ENCODE results near the gene TFB1M.

TFB1M gene

DNA sequence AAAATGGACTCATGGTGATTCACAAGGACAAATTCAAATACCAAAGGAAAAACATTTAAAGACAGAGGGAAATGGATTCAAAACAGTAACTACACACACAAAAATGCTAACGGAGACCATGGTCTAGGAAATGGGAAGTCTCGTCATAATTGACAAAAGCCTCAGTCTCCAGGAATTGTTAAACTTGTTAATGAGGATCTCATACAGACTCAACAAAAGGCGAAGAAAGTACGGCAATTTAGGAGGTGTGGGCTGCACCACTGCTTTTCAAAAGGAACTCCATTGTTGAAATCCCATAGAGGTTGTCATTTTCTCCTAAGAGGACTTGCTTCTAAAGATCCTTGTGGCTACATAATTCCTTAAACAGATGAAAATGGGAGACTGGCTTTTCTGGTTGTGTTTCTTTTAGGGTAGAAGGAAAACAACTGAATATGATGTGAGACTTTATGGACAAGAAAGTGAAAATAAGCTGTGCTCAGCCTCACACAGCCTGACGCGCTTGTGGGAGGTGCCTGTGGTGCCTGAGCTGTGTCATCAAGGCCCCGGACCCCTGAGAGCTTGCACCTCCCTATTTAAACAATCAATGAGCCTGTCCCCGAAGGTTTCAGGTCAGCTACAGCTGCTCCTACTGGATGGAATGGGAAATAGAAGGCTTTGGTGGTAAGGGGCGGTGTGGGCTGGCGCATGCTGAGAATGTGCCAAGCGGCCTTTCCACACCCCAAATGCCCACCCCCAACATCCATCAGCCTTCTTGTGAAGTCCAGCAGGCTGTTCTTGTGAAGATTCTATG is 53.0 kb downstream of the TFB1M start:
- no peak for DNase-seq

DNA sequence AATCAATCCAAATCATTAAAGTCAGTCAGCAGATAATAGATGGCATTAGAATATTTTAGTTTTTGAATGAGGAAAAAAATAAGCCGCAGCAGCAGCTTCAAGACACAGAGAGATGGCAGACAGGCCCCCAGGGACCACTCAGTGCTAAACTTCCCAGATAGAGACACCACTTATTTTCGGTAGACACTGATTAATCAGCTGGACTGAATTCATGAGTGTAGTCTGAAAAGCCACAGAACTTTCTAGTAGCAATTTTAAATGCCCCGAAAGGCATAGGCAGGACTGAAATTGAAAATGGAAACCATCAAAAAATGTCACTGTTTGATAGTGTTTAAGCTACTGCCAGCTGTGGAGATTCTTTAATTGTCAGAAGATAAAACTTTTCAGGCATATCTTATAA is 53.6 kb downstream of the TFB1M start:
- no peak for DNase-seq

DNA sequence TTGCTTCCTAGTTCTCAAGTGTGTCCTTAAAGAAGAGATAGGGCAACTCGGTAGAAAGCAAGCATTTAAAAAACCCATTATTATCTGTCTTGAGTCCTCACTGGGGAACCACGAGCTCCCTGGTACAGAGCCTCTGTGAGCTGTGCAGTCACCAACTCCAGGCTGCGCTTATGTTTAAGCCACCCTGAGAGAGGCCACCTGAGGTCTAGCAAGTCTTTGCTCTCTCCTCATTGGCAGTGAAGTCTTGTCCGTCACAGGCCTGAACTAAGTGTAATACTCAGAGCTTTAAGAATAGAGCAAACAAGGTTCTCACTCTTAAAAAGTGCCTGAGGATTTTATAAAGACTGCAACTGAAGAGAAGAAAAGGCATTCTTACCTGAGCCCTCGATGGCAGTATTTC is 54.4 kb downstream of the TFB1M start:
- no peak for DNase-seq

DNA sequence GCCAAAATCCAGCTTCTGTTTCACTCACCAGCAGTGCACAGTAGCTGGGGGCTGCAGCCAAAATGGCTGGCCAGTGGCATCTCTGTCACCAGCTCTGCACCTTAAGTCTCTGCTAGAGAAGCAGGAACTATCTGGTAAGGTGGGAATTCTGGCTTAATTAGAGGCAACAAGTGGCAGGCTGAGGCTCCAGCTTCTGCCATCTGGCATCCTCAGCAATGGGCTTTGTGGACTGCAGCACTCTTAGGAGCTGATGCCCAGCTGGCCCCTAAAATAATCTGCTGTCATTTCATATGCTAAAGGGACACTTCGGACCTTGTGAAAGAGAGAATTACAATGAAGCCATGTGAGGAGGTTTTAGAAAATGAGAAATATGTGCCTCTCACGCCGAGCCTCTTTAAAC is 55.1 kb downstream of the TFB1M start:
- DNase-seq, result no peak

DNA sequence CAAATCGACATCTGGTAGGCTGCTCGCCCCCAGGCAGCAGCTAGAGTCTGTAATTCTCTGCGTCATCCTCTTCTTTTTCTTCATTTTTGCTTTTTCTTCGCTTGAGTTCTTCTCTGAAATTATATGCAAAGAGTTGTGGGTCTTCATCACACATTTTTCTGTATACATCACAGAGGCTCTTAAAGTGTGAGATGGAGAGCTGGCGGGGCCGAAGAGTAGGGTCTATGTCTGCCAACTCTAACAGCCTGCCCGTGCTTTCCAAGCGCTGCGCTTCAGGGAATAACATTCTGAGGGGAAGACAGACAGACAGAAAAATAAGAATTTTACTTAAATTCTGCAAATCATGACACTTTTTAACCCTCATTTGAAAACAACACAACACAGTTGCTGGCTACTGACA is 56.5 kb downstream of the TFB1M start:
- no peak for DNase-seq

DNA sequence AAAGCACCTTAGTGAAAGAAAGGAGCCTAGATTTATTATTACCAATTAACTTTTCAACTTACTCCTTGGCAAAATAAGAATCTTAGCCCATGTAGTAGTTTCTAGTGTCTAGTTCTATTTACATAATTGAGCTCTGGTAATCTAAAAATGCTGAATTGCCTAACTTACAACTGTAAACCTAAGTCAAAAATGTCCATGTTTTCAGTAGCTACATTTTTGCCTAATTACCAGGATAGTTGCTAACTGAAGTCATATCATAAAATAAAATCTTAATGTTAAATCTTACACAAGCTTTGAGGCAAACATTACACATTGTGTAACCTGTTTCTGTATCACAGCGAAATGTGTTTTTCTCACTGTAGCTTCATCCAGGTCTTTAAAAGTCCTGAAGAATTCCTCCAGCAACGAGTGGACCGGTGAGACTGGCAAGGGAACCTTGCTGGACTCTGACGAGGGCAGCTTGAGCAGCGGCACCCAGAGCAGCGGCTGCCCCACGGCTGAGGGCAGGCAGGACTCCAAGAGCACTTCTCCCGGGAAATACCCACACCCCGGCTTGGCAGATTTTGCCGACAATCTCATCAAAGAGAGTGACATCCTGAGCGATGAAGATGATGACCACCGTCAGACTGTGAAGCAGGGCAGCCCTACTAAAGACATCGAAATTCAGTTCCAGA is 58.0 kb downstream of the TFB1M start:
- DNase-seq, result no peak

DNA sequence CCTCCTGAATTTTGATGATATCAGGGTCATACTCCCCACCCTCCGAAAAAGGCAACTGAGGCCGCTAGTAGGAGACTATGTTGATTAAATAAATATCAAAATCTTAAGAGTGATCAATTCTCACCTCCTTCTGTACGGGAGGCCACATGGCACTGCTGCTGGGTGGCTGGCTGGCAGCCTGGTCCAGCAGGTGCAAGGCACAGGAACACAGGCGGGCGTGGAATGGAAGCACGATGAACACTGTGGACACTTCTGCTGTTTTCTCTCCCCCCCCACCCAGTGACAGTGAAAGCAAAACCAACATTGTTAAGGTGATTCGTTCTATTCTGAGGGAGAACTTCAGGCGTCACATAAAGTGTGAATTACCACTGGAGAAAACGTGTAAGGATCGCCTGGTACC is 60.1 kb downstream of the TFB1M start:
- no peak for DNase-seq

DNA sequence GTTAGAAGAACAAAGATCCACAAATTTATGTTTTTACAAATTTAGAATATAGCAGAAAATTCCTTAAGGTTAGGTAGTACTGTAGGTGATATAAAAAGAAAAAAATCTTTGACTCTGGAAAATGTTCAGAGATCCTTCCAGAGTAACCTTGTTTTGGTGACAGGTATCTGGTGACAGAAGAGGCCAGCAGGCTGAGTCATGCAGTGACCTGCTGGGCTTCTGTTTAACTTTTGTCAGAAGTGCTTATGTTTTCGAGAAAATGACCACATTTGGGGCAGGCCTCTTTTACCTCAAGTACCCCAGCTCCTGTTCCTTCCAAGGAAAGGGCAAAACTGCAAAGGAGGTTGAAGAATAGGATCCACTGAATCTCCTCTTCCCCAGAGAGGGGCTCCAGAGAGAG is 60.9 kb downstream of the TFB1M start:
- DNase-seq, result no peak

DNA sequence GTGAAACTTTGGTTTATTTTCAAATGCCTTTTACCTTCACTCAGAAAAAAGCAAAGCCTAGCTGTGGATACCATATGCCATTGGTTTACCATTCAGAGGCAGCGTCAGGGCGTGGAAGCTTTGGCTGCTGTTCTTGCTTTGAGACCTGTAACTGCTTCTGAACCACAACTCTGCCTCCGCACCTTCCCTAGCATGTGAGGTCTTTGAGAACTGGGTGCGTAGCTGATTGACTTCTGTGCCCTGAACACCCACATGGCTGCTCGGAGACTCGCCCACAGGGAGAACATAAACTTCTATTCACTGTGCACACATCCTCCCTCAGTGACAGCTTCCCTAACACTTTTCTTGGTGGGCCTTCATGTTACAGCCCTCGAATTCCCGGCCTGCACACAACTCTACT is 61.7 kb downstream of the TFB1M start:
- DNase-seq, result no peak

DNA sequence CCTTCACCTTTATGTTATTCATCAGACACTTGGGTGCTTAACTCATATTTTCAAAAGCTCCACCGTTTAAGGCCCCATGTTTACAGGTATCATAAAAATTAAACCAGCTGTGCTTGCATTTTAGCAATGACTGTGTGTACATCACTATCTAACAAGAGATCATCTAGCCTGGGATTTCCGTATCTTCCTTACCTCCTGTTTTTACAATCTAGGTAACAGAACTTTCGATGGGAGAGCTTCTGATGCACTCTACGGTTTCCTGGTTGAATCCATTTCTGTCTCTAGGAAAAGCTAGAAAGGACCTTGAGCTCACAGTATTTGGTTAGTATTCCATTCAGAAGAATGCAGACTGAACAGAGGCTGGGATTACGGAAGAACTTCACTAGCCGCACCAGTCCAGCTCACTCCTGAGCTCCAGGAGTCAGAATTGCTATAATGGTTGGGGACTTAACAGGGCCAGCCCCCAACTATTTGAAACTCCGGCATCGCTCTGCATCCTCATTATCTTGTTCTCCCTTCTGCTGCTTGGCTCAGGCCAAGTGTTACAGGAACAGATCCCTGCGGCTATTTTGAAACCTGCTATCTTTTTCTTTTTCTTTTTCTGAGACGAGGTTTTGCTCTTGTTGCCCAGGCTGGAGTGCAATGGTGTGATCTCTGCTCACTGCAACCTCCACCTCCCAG is 63.4 kb downstream of the TFB1M start:
- DNase-seq, result no peak

DNA sequence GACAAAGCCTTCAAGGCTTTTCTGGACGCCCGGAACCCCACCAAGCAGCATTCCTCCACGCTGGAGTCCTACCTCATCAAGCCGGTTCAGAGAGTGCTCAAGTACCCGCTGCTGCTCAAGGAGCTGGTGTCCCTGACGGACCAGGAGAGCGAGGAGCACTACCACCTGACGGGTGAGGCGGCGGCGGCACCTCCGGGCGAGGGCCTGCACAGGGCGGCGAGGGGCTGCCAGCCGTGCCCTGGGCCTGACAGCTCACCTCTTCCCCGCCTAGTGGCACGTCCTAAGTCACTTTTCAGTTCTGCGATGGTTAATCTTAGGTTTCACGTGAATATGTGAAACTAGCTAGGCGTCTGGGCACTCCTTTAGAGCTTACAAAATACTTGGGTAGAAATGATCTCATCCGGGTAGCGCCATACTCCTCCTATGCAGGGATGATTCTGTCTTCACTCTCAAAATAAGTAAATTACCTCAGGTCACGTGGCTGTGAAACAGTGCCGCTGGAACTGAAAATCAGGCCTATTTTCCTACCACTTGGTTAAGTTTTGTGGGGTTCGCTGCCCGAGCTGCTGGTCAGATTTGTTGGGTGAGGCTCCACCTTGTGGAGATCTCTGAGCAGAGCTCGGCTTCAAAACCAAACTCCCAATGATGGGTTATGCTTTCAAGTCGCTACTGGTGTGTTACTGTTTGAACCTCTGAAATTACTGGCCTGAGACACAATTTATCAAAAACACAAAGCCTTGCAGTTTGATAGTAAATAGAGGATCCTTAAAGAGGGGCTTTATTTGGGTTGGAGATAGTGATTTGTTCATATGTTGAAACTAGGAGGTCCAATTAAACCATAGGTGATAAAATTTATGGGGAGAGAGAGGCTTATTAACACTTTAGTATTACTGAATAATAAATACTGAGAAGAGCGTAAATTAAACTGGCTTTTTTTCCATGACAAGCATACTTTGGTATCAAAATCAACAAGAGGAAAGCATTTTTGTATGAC is 66.0 kb downstream of the TFB1M start:
- DNase-seq, result peak; percentile 18

DNA sequence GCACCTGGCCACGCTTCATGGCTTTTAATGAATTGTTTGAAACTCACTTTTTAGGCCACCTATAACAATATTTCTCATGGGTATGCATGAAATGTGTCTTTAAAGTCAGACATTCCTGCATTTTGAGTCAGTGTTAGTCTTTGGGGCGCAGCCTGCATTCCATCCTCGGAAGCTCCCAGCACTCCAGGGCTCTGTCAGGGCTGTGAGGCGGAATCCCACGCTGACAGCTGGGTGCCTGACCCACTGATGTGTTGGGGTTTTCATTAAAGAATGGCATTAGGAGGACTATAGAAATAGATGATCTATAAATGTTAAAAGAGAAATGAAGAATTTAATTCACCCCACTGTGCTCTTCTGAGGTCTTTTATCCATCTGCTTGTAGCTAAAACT is 66.7 kb downstream of the TFB1M start:
- no peak for DNase-seq

DNA sequence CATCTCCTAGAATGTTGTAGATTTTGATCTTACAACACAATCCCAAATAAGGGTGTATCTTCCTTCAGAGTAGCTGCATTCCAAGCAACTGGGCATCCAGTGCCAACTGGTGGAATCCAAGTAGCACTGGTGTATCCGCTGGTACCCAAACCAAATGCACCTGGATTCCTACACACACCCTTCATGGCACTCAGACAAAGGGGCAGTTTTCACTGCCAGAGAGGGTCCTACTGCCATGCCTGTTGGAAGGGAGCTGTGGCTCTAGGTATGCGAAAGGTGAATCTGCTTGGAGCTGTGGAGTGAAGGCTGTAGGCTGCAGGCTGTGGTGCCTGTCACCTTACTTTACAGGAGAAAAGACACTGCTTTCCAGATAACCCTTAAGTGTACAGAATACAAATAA is 67.5 kb downstream of the TFB1M start:
- no peak for DNase-seq

DNA sequence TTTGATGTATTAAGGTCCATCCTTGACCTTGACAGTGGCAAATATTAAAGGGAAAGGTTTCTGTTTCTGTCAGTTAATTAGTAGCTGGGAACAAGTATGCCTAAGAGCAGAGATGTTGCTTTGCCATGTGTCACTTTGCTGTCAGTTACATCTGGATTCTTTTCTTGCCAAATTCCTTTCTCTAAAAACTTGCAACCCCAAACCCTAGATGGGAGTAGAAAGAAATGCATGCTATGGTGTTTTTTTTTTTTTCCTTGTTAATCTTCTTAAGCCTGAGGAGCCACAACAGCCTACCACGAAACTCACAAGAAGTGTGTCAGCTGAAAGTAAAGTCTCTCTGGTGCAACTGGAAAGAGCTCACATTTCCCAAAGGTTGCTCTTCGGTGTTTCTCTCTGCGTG is 68.5 kb downstream of the TFB1M start:
- no peak for DNase-seq

DNA sequence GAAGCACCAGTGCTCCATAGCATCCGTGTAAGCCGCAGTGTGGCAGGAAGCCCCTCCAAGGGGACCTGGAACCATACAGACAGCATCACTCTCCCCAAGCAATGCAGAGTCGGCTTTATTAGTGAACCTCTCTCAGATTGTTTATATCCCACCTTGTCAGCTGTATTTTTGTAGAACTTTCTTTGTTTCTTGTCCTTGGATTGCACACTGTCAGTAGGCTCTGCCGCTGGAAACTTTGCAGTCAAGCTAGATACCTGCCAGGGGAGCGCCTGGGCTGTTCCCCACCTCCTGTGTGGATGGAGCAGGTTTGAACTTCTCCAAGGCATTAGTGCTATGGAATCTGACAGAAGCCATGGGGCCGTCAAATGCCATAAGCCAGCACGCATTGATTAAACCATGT is 69.1 kb downstream of the TFB1M start:
- no peak for DNase-seq

DNA sequence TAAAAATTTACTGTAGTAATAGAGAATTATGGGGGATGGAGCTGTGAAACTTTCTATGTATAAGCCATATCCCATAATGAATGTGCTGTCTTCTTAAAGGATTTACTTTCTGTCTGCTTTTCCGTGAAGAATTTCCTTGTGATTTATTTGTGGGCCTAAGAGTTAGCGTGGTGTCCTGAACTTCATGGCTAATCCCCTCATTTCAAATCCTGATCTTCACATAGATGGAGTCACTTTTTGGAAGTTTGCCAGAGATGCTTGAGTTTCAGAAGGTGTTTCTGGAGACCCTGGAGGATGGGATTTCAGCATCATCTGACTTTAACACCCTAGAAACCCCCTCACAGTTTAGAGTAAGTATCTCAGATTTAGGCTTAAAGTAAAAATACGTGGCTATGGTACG is 69.8 kb downstream of the TFB1M start:
- DNase-seq, result no peak

DNA sequence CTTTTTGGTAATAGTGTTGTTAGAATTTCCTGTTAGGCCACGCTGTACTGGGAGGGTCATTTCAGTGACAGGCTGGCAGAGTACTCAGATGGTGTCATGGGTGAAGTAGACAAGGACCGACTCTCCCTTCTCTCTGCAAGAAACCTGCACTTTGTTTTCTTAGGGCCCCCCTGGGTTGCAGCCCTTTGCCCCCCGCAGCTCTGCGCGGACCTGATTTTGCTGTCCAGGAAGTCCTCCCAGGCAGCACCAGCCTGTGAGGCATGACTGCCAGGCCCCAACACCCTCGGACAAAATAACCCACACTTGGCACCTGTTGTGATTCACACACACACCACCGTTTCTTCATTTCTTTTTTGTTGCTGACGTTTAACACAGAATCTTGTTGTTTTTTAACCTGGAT is 72.3 kb downstream of the TFB1M start:
- DNase-seq, result no peak

DNA sequence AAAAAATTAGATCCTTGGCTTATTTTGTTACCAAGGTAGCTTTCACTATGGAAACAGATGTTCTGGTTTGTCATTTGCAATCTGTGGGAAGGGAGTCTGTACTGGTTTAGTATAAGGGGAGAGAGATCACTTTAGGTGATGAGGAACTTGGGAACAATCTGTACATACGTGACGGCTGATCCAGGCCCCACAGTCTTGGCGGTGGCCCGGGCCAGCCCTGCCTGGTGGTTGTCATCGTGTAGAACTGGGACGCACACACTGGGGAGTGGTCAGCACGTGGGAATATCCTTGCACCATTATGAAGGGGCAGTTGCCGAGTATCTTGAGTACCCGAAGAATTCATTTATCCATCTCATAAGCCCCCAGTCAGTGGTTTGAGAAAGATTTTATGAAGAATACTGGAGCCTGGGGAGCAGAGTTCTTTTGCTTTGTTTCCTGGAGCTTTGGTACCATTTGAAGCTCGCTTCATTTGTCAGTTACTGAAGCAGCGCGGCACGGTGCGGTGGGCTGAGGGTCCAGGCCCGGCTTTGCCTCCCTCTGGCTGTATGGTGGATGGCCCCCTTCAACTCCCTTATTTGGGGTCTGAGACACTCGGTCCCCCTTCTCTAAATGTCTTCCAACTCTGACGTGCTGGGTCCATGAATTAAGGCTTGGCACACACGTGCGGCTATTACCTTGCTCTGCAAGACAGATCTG is 73.2 kb downstream of the TFB1M start:
- DNase-seq, result no peak

DNA sequence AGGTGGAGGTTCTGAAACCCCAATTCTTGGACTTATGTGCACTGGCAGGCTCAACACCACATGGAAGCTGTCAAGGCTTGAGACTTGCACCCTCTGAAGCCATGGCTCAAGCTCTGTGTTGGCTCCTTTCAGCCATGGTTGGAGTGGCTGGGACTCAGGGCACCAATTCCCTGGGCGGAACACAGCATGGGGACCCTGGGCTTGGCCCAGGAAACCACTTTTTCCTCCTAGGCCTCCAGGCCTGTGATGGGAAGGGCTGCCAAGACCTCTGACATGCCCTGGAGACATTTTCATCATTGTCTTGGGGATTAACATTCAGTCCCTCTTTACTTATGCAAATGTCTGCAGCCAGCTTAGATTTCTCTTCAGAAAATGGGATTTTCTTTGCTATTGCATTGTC is 76.7 kb downstream of the TFB1M start:
- DNase-seq, result no peak

DNA sequence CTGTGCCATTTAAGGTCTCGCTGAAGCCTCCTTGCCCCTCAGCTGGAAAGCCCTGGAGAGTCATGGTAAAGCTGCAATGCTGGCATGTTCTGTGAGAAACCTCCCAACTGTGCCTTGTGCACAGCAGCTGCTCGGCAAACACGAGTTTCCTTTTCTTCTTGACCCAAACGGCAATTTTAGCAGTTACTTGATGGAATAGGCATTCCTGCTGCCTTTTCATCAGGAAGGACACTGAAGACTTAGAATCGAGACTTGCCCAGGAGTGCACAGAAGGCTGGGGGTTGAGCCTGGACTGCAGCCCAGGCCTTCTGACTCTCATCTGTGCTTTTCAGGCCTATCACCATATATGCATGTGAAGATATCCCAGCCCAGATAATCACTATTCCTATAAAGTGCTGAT is 79.2 kb downstream of the TFB1M start:
- no peak for DNase-seq

DNA sequence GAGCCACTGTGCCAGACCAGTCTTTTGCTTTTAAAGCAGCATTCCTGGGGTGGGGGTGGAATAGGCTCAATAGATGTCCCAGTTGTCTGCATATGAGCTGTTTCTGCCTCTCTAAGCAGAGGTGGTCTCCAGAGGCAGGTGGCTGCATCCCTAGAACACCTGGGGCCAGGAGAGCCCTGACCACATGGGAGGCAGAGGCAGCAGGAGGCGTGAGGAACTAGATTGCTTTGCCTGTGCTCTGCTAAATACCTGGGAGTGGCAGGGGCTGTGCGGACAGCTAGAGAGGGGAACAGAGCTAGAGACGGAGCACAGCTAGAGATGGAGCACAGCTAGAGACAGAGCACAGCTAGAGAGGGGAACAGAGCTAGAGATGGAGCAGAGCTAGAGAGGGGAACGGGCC is 79.6 kb downstream of the TFB1M start:
- no peak for DNase-seq

DNA sequence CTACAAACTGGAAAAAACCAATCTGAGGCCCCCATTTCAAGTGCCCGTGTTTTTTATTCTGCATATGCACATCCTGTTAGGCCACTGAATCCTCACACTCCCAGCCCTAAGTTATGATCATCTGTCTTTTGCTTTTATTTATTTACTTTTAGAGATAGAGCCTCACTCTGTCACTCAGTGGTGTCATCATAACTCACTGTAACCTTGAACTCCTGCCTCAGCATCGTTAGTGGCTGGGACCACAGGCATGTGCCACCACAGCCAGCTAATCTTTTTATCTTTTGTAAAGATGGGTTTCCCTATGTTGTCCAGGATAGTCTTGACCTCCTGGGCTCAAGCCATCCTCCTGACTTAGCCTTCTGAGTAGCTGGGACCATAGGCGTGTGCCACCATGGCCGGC is 80.1 kb downstream of the TFB1M start:
- DNase-seq, result no peak
